Fibroblast of the aortic adventitia (primary cell): ENCODE data around the gene NT5C3B. TPM values are rescaled to one million over a fixed set of nuclear protein-coding genes. Genes with fewer than 3 reads are reported as not detected.
A peak's percentile ranks its signal among the peaks of the same experiment; 100 is the strongest.

Source experiments
- DNase-seq: peaks from one replicate; pipeline ENCODE4 v3.0.0-alpha.2; 2010; ENCODE audit warnings: low read depth
- H3K4me3 ChIP-seq: 2 replicates; pipeline ENCODE4 v1.5.1; 2011; ENCODE audit warnings: low read depth, mild to moderate bottlenecking, control low read depth, low read length, moderate library complexity
- total RNA-seq: library from RNA; depleted of rRNA; stranded (reverse); fragments of >200 nt; gene quantifications from 2 replicates; pipeline ENCODE4 v1.2.3, GENCODE V29; 2012; ENCODE audit warnings: low replicate concordance
- TF ChIP-seq, protein P1 (sequence below): IDR thresholded peaks from 2 replicates; pipeline ENCODE4 v1.5.1; 2011; ENCODE audit warnings: mild to moderate bottlenecking, low read length, control low read depth, inconsistent platforms; ENCODE audit not compliant: insufficient read depth

NT5C3B gene
- total RNA-seq, 1 donor: 93.2 TPM

DNA sequence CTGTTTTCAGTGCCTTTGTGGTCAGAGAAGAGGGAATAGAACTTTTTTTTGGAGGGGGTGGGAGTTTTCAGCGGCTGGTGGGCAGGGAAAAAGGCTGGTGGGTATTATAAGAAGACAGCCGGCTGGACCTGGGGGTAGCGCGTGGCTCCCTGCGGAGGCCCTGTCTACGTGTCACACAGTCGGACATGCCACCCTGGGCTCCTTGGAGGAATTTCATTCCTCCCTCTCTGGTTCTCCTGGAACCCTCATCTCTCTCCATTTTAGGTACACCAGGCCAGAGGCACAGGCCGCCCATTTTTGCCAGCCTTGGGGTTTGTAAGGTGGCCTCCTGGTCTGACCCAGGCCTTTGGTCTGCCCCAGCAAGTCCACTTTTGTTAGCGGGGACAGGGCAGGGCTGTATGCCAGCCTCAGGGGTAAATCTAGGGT, 22.3 kb downstream of the NT5C3B start:
- peak overlapping the region; percentile 83 for H3K4me3 ChIP-seq
- DNase-seq: no peak
- TF ChIP-seq, protein P1, sequence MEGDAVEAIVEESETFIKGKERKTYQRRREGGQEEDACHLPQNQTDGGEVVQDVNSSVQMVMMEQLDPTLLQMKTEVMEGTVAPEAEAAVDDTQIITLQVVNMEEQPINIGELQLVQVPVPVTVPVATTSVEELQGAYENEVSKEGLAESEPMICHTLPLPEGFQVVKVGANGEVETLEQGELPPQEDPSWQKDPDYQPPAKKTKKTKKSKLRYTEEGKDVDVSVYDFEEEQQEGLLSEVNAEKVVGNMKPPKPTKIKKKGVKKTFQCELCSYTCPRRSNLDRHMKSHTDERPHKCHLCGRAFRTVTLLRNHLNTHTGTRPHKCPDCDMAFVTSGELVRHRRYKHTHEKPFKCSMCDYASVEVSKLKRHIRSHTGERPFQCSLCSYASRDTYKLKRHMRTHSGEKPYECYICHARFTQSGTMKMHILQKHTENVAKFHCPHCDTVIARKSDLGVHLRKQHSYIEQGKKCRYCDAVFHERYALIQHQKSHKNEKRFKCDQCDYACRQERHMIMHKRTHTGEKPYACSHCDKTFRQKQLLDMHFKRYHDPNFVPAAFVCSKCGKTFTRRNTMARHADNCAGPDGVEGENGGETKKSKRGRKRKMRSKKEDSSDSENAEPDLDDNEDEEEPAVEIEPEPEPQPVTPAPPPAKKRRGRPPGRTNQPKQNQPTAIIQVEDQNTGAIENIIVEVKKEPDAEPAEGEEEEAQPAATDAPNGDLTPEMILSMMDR: no peak

DNA sequence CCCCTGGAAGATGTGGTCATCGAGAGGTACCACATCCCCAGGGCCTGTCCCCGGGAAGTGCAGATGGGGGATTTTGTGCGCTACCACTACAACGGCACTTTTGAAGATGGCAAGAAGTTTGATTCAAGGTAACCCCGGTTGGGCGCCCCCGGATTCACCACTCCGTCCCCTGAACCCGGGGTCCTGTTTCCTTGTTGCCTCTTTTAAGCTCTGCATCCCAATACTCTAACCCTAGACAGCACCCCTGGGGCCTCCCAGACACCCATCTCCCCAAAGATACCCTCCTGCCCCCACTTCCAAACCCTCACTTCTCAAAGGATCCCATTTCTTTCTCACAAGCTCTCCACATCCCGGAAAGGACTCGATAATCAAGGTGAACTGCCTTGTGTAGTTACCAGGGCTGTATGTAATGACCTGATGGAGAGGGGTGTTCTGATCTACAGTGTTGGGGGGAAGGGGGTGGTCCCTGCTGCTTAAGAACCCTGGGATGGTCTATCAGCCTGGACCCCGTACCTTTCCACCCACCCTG, 22.8 kb downstream of the NT5C3B start:
- no peak for DNase-seq
- TF ChIP-seq, protein P1: no peak
- peak overlapping the region; percentile 83 for H3K4me3 ChIP-seq

DNA sequence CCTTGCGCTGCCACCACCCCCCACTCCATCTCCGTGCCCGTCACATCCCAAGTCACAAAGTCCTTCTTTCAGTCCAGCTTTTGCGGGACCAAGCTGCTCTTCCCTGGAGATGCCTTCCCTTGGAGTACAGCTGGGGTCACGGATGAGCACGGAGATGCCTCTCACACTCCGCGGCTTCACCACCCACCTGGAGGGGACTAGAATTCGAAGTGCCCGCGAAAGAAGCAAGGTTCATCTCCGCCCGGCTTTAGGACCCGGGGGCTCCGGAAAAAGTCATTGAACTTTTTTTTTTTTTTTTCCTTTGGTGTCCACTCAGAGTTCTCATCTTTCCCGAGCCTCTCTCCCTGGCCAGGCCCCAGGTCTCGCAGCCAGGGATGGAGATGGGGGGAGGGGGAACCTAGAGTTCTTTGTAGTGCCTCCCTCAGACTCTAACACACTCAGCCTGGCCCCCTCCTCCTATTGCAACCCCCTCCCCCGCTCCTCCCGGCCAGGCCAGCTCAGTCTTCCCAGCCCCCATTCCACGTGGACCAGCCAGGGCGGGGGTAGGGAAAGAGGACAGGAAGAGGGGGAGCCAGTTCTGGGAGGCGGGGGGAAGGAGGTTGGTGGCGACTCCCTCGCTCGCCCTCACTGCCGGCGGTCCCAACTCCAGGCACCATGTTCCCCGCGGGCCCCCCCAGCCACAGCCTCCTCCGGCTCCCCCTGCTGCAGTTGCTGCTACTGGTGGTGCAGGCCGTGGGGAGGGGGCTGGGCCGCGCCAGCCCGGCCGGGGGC, 23.5 kb downstream of the NT5C3B start, which contains the start of gene FKBP10:
Gene FKBP10 (plus strand): TSS at position 624 of the 771 bp plus-strand sequence. CDS start 31 bp downstream, at position 655.
- TF ChIP-seq, protein P1: no peak
- DNase-seq: peak; percentile 87
- peak within 1 kb of the TSS; percentile 83 for H3K4me3 ChIP-seq

DNA sequence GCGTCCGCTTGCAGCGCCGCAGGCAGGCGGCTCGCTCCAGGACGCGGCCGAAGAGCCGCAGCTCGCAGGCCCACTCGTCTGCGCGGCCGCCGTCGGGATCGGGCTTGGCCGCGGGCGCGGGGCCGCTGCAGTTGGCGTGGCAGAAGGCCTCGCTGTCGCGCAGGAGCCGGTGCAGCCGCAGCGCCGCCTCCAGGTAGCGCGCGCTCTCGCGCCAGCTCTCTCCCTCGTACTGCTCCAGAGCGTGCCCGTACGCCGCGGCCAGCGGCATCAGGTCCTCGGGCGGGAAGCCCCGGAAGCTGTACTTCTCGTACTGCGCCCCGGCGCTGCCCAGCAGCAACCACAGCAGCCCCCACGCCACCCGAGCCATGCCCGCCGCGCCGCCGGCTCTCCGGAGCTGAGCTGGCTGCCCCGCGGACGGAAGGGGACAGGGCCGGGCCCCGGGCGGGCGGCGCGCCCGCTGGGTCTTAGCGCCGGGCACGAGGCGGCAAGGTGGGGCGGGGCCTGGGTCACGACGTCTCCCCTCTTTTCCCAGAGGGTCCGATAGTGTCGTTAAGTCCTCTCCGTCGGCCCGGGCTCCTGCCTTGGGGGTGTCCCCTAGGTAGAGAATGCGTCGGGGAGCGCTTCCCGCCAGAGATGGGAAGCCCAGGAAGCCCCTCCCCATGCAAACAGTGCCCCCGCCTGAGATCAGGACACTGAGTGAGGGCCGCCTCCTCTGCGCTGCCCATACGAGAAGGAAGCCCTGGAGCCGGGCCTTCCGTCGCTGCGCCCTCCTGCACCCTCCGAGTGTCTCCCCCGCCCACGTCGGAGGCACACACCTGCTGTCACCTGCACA, 24.3 kb downstream of the NT5C3B start, which contains the start of gene P3H4:
Gene P3H4 (minus strand): TSS at position 401 of the 832 bp plus-strand sequence. CDS start 34 bp downstream, at position 367.
- DNase-seq: peak; percentile 74
- TF ChIP-seq, protein P1: peak; percentile 73
- H3K4me3 ChIP-seq: peak within 1 kb of the TSS; percentile 83

DNA sequence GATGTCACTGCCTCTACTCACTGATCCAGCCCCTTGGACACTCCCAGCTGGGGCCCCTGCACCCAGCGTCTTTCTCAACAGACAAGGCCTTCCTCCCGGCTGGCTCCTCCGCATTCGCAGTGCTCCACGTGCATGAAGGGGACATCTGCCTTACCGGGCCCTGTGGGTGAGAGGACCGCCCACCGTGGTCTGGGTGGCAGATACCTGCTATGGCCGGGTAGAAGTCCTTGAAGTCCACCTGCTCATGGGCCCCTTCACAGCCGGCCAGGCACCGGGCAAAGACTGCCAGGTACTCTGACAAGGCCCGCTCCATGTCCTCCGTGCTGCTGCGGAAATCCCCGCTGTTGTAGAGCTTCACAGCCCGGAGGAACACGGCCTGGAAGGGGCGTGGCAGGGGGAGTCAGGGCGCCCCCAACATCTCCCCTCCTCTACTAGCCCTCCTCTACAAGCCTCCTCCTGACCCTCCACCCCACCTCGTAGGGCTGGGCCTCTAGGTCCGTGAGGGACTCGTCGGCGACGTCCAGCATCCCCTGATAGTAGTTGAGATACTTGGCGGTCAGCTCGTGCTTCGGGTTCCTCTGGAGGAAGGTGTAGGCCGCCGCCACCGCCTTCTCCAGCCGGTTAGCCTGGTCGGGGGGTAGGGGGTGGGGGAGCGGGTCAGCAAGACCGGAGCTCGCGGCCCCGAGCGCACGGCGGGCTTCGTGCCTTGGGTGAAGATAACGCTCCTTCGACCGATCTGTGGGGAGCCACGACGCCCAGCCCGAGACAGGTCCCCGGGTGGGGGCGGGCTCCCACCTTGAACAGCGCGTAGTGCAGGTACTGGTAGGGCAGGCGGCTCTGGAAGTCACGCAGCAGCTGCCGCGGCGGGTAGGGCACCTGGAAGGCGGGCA, 25.1 kb downstream of the NT5C3B start:
- no peak for DNase-seq
- TF ChIP-seq, protein P1: no peak
- H3K4me3 ChIP-seq: peak overlapping the region; percentile 83
